Measurements from ENCODE around the gene ROGDI.

The ROGDI gene

GRCh38 chr16:4802659-4803287, 340 bp upstream of the ROGDI start:
- Histone ChIP-seq H2BK120ac (ENCODE audit: insufficient read depth, low read length, poor library complexity) (peak overlapping the region; percentile 81), H3K9me3 (ENCODE audit: insufficient read depth, low read depth, low read length) (peaks cover 3% of the 10 kb centered on the region), H3K4me3 (ENCODE audit: low read depth, low read length) (peak overlapping the region; percentile 98), H3K18ac (ENCODE audit: low read length) (peak overlapping the region; percentile 87), H3K14ac (ENCODE audit: low read length) (peak overlapping the region; percentile 86), H3K23ac (ENCODE audit: low read length) (no peak overlapping the region), H2BK5ac (ENCODE audit: low read depth, low read length, poor library complexity) (peak overlapping the region; percentile 93), H4K12ac (ENCODE audit: low read depth, low read length) (peak overlapping the region; percentile 95), H3K9ac (ENCODE audit: low read length) (peak overlapping the region; percentile 87), H3K4me2 (ENCODE audit: low read length) (peak overlapping the region; percentile 91), H2BK12ac (ENCODE audit: low read length) (no peak overlapping the region), H2AK5ac (ENCODE audit: low read length) (no peak overlapping the region), H4K8ac (ENCODE audit: low read depth, low read length) (peak overlapping the region; percentile 93), H4K91ac (ENCODE audit: low read depth, low read length) (peak overlapping the region; percentile 87), H3K79me2 (ENCODE audit: control insufficient read depth, insufficient read depth, low read length, poor library complexity) (peaks cover 2% of the 10 kb centered on the region), H3K79me1 (ENCODE audit: low read length) (peaks cover 6% of the 10 kb centered on the region), H3K27me3 (ENCODE audit: insufficient read depth, low read length) (no peaks in the 10 kb centered on the region), H2AFZ (ENCODE audit: insufficient read depth, low read length, poor library complexity) (peak overlapping the region; percentile 95), H3K4ac (ENCODE audit: low read depth, low read length) (peak overlapping the region; percentile 69), H3K4me1 (ENCODE audit: control insufficient read depth in 1 of 2, insufficient read depth in 2 of 2, low read length in 2 of 2) (peaks cover 8 to 11% of the 10 kb centered on the region in 2 experiments), H3K36me3 (ENCODE audit: control insufficient read depth in 1 of 2, insufficient read depth in 2 of 2, low read length in 2 of 2) (peaks cover 35 to 43% of the 10 kb centered on the region in 2 experiments), H3K27ac (ENCODE audit: low read depth, low read length) (peak overlapping the region; percentile 95)
- DNase-seq = peak; percentile 84 to 90
- no CpG with 5 or more reads among the region's 59 CpGs for WGBS (ENCODE audit: extremely low coverage, insufficient coverage, insufficient read length)

GRCh38 chr16:4801051-4801961, 1.1 kb downstream of the ROGDI start:
- H2BK120ac ChIP-seq (ENCODE audit: insufficient read depth, low read length, poor library complexity) = no peak overlapping the region
- H2AK5ac ChIP-seq (ENCODE audit: low read length) = peak overlapping the region; percentile 2

GRCh38 chr16:4800290-4801041, 2.0 kb downstream of the ROGDI start:
- Histone ChIP-seq H3K79me1 (ENCODE audit: low read length) (peaks cover 6% of the 10 kb centered on the region), H4K8ac (ENCODE audit: low read depth, low read length) (no peak overlapping the region), H2AFZ (ENCODE audit: insufficient read depth, low read length, poor library complexity) (no peak overlapping the region), H3K14ac (ENCODE audit: low read length) (no peak overlapping the region), H3K23ac (ENCODE audit: low read length) (no peak overlapping the region), H2AK5ac (ENCODE audit: low read length) (no peak overlapping the region), H3K27me3 (ENCODE audit: insufficient read depth, low read length) (no peaks in the 10 kb centered on the region), H3K27ac (ENCODE audit: low read depth, low read length) (no peak overlapping the region), H3K9me3 (ENCODE audit: insufficient read depth, low read depth, low read length) (peaks cover 3% of the 10 kb centered on the region), H3K4ac (ENCODE audit: low read depth, low read length) (no peak overlapping the region), H3K4me3 (ENCODE audit: low read depth, low read length) (no peak overlapping the region), H2BK12ac (ENCODE audit: low read length) (no peak overlapping the region), H4K12ac (ENCODE audit: low read depth, low read length) (no peak overlapping the region), H2BK120ac (ENCODE audit: insufficient read depth, low read length, poor library complexity) (no peak overlapping the region), H3K4me1 (ENCODE audit: control insufficient read depth in 1 of 2, insufficient read depth in 2 of 2, low read length in 2 of 2) (peaks cover 8 to 11% of the 10 kb centered on the region in 2 experiments), H2BK5ac (ENCODE audit: low read depth, low read length, poor library complexity) (no peak overlapping the region), H4K91ac (ENCODE audit: low read depth, low read length) (no peak overlapping the region), H3K9ac (ENCODE audit: low read length) (no peak overlapping the region), H3K4me2 (ENCODE audit: low read length) (no peak overlapping the region), H3K36me3 (ENCODE audit: control insufficient read depth in 1 of 2, insufficient read depth in 2 of 2, low read length in 2 of 2) (peaks cover 33 to 38% of the 10 kb centered on the region in 2 experiments), H3K18ac (ENCODE audit: low read length) (no peak overlapping the region), H3K79me2 (ENCODE audit: control insufficient read depth, insufficient read depth, low read length, poor library complexity) (peaks cover 2% of the 10 kb centered on the region)
- DNase-seq = no peak
- WGBS (ENCODE audit: extremely low coverage, insufficient coverage, insufficient read length) = no CpG with 5 or more reads among the region's 17 CpGs

More at GRCh38 chr16:4801051-4801961, 1.1 kb downstream of the ROGDI start:
- Histone ChIP-seq H3K79me1 (ENCODE audit: low read length) (peaks cover 6% of the 10 kb centered on the region), H3K14ac (ENCODE audit: low read length) (peak overlapping the region; percentile 19), H3K9ac (ENCODE audit: low read length) (peak overlapping the region; percentile 42), H3K79me2 (ENCODE audit: control insufficient read depth, insufficient read depth, low read length, poor library complexity) (peaks cover 2% of the 10 kb centered on the region), H3K4me2 (ENCODE audit: low read length) (peak overlapping the region; percentile 66), H4K91ac (ENCODE audit: low read depth, low read length) (peak overlapping the region; percentile 37), H3K27me3 (ENCODE audit: insufficient read depth, low read length) (no peaks in the 10 kb centered on the region), H2BK12ac (ENCODE audit: low read length) (no peak overlapping the region), H3K36me3 (ENCODE audit: control insufficient read depth in 1 of 2, insufficient read depth in 2 of 2, low read length in 2 of 2) (peaks cover 35 to 37% of the 10 kb centered on the region in 2 experiments), H3K18ac (ENCODE audit: low read length) (peak overlapping the region; percentile 33), H2BK5ac (ENCODE audit: low read depth, low read length, poor library complexity) (no peak overlapping the region), H4K8ac (ENCODE audit: low read depth, low read length) (peak overlapping the region; percentile 5), H3K23ac (ENCODE audit: low read length) (no peak overlapping the region), H3K9me3 (ENCODE audit: insufficient read depth, low read depth, low read length) (peaks cover 3% of the 10 kb centered on the region), H3K4me3 (ENCODE audit: low read depth, low read length) (peak overlapping the region; percentile 98), H3K27ac (ENCODE audit: low read depth, low read length) (no peak overlapping the region), H3K4me1 (ENCODE audit: control insufficient read depth in 1 of 2, insufficient read depth in 2 of 2, low read length in 2 of 2) (peaks cover 8 to 11% of the 10 kb centered on the region in 2 experiments), H4K12ac (ENCODE audit: low read depth, low read length) (peak overlapping the region; percentile 64), H3K4ac (ENCODE audit: low read depth, low read length) (no peak overlapping the region), H2AFZ (ENCODE audit: insufficient read depth, low read length, poor library complexity) (peak overlapping the region; percentile 95)
- WGBS (ENCODE audit: extremely low coverage, insufficient coverage, insufficient read length) = no CpG with 5 or more reads among the region's 29 CpGs
- no peak for DNase-seq

GRCh38 chr16:4799171-4799855, 3.1 kb downstream of the ROGDI start:
- H3K4me1 ChIP-seq (ENCODE audit: control insufficient read depth in 1 of 2, insufficient read depth in 2 of 2, low read length in 2 of 2) = peaks cover 8 to 11% of the 10 kb centered on the region in 2 experiments
- no peak overlapping the region for H3K4me2 ChIP-seq (ENCODE audit: low read length)
- peaks cover 22 to 27% of the 10 kb centered on the region in 2 experiments for H3K36me3 ChIP-seq (ENCODE audit: control insufficient read depth in 1 of 2, insufficient read depth in 2 of 2, low read length in 2 of 2)
- H3K79me1 ChIP-seq (ENCODE audit: low read length) = peaks cover 6% of the 10 kb centered on the region
- no peak overlapping the region for H3K23ac ChIP-seq (ENCODE audit: low read length)
- H3K27ac ChIP-seq (ENCODE audit: low read depth, low read length) = no peak overlapping the region
- H2AK5ac ChIP-seq (ENCODE audit: low read length) = no peak overlapping the region
- peaks cover 3% of the 10 kb centered on the region for H3K9me3 ChIP-seq (ENCODE audit: insufficient read depth, low read depth, low read length)
- H3K9ac ChIP-seq (ENCODE audit: low read length) = no peak overlapping the region
- no peaks in the 10 kb centered on the region for H3K27me3 ChIP-seq (ENCODE audit: insufficient read depth, low read length)
- no peak overlapping the region for H4K12ac ChIP-seq (ENCODE audit: low read depth, low read length)
- H3K4me3 ChIP-seq (ENCODE audit: low read depth, low read length) = no peak overlapping the region
- no peak overlapping the region for H4K8ac ChIP-seq (ENCODE audit: low read depth, low read length)
- H3K4ac ChIP-seq (ENCODE audit: low read depth, low read length) = no peak overlapping the region
- DNase-seq = no peak
- H2BK5ac ChIP-seq (ENCODE audit: low read depth, low read length, poor library complexity) = no peak overlapping the region
- H2BK120ac ChIP-seq (ENCODE audit: insufficient read depth, low read length, poor library complexity) = no peak overlapping the region
- no peak overlapping the region for H4K91ac ChIP-seq (ENCODE audit: low read depth, low read length)
- H2AFZ ChIP-seq (ENCODE audit: insufficient read depth, low read length, poor library complexity) = no peak overlapping the region
- no peak overlapping the region for H3K18ac ChIP-seq (ENCODE audit: low read length)
- WGBS (ENCODE audit: extremely low coverage, insufficient coverage, insufficient read length) = no CpG with 5 or more reads among the region's 19 CpGs
- peaks cover 2% of the 10 kb centered on the region for H3K79me2 ChIP-seq (ENCODE audit: control insufficient read depth, insufficient read depth, low read length, poor library complexity)
- H3K14ac ChIP-seq (ENCODE audit: low read length) = no peak overlapping the region
- H2BK12ac ChIP-seq (ENCODE audit: low read length) = no peak overlapping the region

Data from trophoblast cell (in vitro differentiated cells and primary cell).